ENCODE results near the gene MUC12. TPM values are rescaled to one million over a fixed set of nuclear protein-coding genes. Genes with fewer than 3 reads are reported as not detected.

Gene MUC12
- total RNA-seq, 6 experiments from 2014 or later, result 0.91 to 2.3 (median 1.6) TPM

- Mint-ChIP-seq H3K27ac (no peak overlapping the region), H3K4me3 (no peak overlapping the region), H3K36me3 (ENCODE audit: low read depth) (no peaks in the 10 kb centered on the region), H3K27me3 (ENCODE audit: insufficient read depth) (peaks cover 43% of the 10 kb centered on the region), H3K9me3 (no peaks in the 10 kb centered on the region), H3K4me1 (ENCODE audit: low read depth) (no peaks in the 10 kb centered on the region)
- peak; percentile 38 for DNase-seq
- TF ChIP-seq, protein P1, sequence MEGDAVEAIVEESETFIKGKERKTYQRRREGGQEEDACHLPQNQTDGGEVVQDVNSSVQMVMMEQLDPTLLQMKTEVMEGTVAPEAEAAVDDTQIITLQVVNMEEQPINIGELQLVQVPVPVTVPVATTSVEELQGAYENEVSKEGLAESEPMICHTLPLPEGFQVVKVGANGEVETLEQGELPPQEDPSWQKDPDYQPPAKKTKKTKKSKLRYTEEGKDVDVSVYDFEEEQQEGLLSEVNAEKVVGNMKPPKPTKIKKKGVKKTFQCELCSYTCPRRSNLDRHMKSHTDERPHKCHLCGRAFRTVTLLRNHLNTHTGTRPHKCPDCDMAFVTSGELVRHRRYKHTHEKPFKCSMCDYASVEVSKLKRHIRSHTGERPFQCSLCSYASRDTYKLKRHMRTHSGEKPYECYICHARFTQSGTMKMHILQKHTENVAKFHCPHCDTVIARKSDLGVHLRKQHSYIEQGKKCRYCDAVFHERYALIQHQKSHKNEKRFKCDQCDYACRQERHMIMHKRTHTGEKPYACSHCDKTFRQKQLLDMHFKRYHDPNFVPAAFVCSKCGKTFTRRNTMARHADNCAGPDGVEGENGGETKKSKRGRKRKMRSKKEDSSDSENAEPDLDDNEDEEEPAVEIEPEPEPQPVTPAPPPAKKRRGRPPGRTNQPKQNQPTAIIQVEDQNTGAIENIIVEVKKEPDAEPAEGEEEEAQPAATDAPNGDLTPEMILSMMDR (IDR thresholded peaks at IDR 0.05), result peak; percentile 88
Observed at GRCh38 chr7:100965723-100966541, 3.4 kb upstream of the MUC12 start.

DNA sequence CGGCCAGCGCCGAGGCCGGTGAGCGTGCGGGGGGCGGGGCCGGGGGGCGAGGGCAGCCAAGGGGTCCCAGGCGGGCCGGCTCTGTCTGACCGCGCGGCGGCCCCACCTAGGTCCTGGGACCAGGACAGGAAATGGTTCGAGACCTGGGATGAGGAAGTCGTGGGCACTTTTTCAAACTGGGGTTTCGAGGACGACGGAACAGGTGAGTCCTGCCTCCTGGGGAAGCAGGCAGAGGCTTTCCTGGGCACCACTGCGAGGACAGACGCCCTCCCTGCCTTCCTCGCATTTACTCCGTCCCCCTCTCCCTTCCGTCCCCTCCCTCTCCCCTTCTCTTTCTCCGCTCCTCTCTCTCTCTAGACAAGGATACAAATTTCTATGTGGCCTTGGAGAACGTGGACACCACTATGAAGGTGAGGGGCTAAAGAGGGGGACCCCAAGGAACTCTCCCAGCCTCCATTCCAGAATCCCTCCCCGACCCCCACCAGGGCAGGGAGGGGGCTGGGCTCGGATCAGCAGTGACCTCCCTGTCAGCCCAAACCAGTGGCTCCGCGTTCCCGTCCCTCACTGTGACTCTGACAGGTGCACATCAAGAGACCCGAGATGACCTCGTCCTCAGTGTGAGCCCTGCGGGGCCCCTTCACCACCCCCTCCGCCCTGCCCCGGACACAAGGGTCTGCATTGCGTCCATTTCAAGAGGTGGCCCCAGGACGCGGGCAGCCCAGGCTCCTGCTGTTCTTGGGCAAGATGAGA lies 2.6 kb upstream of the MUC12 start:
- Mint-ChIP-seq H3K4me1 (ENCODE audit: low read depth) (no peaks in the 10 kb centered on the region), H3K36me3 (ENCODE audit: low read depth) (no peaks in the 10 kb centered on the region), H3K9me3 (no peaks in the 10 kb centered on the region), H3K27ac (no peak overlapping the region), H3K27me3 (ENCODE audit: insufficient read depth) (peaks cover 50% of the 10 kb centered on the region), H3K4me3 (no peak overlapping the region)
- TF ChIP-seq, protein P1 (IDR thresholded peaks at IDR 0.05), result no peak
- no peak for DNase-seq

GRCh38 chr7:100967292-100967863 lies 2.0 kb upstream of the MUC12 start:
- TF ChIP-seq, protein P1 (IDR thresholded peaks at IDR 0.05), result no peak
- Mint-ChIP-seq H3K36me3 (ENCODE audit: low read depth) (no peaks in the 10 kb centered on the region), H3K4me3 (no peak overlapping the region), H3K4me1 (ENCODE audit: low read depth) (no peaks in the 10 kb centered on the region), H3K27ac (no peak overlapping the region), H3K27me3 (ENCODE audit: insufficient read depth) (peaks cover 57% of the 10 kb centered on the region), H3K9me3 (no peaks in the 10 kb centered on the region)
- no peak for DNase-seq

DNA sequence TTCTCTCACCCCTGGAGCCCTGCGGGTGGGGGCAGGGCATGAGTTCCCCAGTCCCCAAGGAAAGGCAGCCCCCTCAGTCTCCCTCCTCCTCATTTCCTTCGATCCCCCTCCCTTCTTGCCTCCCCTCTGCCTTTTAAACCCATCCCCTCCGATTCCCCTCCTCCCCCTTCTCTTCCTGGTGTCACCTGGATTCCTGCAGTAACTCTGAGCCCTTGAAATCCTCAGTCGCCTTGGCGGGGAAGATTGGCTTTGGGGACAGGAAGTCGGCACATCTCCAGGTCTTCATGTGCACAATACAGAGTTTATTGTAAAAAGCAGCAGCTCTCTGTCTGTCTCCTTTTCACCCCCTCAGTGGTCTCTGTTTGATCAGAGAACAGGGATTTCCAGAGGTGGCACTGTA lies 1.3 kb upstream of the MUC12 start:
- Mint-ChIP-seq H3K36me3 (ENCODE audit: low read depth) (no peaks in the 10 kb centered on the region), H3K27ac (no peak overlapping the region), H3K4me1 (ENCODE audit: low read depth) (no peaks in the 10 kb centered on the region), H3K9me3 (no peaks in the 10 kb centered on the region; the same call in 1 of the 2 replicates), H3K27me3 (ENCODE audit: insufficient read depth) (peaks cover 52% of the 10 kb centered on the region), H3K4me3 (no peak overlapping the region)
- no peak for DNase-seq
- TF ChIP-seq, protein P1 (IDR thresholded peaks at IDR 0.05), result no peak

DNA sequence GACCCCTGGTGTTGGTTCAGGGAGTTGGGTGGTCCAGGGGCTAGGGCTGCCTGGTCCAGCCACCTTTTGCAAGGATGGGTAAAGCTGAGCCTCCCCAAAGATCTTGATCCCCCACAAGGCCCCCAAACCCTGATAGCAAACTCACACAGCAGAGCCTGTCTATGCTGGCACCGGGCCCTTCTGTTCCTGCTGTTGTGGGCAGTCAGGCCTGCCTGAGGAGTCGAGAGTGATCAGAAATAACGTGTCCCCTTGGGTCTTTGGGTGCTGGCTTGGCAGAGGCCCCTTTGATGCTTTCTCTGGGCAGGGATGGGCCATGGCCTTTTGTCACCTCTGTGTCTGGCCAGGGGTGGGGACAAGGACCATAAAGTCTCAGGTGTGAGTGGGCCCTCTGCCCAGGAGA lies 715 bp upstream of the MUC12 start:
- TF ChIP-seq, protein P1 (IDR thresholded peaks at IDR 0.05), result no peak
- H3K9me3 Mint-ChIP-seq, result no peaks in the 10 kb centered on the region; the same call in 1 of the 2 replicates
- no peak overlapping the region for H3K4me3 Mint-ChIP-seq
- no peak for DNase-seq
- no peaks in the 10 kb centered on the region for H3K4me1 Mint-ChIP-seq (ENCODE audit: low read depth)
- H3K27me3 Mint-ChIP-seq (ENCODE audit: insufficient read depth), result peaks cover 51% of the 10 kb centered on the region
- no peak overlapping the region for H3K27ac Mint-ChIP-seq
- H3K36me3 Mint-ChIP-seq (ENCODE audit: low read depth), result no peaks in the 10 kb centered on the region
